NOMO-1 (cell line): ENCODE measurements around the gene CUEDC2.
A peak's percentile ranks its signal among the peaks of the same experiment; 100 is the strongest.

ENCODE experiments used
- DNase-seq, 2 experiments: peaks; one replicate each; lab custom pipeline; 2025; ENCODE audit not compliant: unreplicated experiment in 2 of 2; lab: John Stamatoyannopoulos, UW

The CUEDC2 gene

DNA sequence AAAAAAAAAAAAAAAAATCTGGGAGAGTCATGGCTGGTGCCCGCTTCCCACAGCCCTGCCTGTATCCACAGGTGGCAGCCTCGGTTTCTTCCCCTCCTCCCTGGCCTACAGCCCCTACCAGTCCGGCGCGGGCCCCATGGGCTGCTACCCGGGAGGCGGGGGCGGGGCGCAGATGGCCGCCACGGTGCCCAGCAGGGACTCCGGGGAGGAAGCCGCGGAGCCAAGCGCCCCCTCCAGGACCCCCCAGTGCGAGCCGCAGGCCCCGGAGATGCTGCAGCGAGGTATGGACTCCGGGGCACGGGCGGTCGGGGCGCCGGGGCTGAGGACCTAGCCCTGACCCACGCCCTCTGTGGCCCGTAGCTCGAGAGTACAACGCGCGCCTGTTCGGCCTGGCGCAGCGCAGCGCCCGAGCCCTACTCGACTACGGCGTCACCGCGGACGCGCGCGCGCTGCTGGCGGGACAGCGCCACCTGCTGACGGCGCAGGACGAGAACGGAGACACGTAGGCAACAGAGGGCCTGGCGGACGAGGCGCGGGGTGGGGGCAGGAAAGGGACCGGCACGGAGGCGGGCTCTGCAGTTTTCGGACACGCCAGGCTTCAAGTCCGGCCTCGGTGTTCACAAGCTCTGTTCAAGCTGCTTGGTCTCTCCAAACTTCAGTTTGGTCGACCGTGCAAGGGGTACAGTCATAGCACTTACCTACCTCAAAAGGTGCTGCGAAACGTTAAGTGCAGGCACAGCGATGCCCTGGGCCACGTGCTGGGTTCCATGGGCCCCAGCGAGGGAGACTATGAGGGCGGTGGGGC lies 33.0 kb downstream of the CUEDC2 start:
- DNase-seq: peak; percentile 85 to 91

DNA sequence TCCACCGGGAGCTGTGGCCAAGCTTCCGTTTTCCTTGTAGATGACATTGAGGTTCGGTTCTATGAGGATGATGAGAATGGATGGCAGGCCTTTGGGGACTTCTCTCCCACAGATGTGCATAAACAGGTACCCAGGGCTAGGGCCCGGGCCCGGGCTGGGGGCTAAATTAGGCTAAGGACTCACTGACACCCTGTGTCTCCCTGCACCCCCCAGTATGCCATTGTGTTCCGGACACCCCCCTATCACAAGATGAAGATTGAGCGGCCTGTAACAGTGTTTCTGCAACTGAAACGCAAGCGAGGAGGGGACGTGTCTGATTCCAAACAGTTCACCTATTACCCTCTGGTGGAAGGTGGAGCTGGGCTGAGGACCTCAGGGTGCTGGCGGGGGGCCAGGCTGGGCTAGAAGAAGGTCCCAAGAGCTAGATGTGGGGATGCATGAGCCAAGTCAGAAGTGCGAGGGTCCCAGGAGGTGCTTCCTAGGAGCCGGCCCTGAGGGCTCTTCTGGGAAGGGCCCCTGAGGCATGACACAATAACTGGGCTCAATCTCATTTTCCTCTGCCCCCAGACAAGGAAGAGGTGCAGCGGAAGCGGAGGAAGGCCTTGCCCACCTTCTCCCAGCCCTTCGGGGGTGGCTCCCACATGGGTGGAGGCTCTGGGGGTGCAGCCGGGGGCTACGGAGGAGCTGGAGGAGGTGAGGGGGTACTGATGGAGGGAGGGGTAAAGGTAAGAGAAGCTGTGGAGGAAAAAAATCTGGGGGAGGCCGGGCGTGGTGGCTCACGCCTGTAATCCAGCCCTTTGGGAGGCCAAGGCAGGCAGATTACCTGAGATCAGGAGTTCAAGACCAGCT lies 34.0 kb downstream of the CUEDC2 start:
- no peak for DNase-seq

DNA sequence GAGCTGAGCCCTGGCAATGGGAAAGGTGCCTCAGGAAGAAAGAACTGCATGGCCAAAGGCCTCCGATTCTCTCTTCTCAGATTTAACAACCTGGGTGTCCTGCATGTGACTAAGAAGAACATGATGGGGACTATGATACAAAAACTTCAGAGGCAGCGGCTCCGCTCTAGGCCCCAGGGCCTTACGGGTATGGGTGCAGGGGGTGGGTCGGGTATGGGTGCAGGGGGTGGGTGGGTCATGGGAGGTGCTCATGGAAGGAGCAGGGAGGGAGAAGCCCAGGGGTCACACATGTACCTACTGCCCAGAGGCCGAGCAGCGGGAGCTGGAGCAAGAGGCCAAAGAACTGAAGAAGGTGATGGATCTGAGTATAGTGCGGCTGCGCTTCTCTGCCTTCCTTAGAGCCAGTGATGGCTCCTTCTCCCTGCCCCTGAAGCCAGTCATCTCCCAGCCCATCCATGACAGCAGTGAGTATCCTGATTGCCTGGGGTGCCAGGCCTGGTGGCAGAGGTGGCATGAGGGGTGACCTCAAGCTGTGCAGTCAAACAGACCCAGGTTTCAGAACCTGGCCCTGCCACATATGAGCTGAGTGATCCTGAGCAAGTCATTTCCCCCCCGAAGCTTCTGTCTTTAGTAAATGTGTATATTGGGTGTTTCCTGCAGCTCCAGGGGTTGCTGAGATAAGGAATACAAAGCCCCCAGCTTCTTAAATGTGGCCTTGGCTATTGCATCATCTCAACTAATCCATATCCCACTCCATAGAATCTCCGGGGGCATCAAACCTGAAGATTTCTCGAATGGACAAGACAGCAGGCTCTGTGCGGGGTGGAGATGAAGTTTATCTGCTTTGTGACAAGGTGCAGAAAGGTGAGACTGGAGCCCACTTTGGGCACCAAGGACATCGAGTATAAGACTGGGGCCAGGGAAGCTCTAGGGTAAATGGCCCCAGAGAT lies 34.9 kb downstream of the CUEDC2 start:
- DNase-seq: no peak

DNA sequence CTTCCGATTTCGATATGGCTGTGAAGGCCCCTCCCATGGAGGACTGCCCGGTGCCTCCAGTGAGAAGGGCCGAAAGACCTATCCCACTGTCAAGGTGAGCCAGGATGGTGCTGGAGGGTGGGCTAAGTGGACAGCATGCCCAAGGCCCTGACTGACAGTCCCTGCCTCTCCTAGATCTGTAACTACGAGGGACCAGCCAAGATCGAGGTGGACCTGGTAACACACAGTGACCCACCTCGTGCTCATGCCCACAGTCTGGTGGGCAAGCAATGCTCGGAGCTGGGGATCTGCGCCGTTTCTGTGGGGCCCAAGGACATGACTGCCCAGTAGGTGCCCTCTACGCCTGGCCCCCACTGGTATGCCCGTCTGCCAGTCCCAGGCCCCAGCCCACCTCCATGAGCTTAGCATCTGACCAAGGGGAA lies 35.6 kb downstream of the CUEDC2 start:
- DNase-seq: no peak

DNA sequence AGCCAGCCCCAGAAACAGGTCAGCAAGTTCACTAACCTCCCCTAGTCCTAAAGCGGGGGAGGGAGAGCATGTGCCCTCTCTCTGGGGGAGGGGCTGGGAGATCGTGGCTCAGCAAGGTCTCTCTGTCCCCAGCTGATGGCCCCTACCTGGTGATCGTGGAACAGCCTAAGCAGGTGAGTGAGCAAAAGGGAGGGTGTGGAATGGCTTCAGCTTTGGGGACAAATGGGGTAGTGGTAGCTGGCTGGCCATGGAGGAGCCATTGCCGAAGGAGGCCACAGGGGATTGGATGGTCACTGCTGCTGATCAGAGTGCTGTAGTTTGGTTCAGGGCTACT lies 36.1 kb downstream of the CUEDC2 start:
- no peak for DNase-seq

DNA sequence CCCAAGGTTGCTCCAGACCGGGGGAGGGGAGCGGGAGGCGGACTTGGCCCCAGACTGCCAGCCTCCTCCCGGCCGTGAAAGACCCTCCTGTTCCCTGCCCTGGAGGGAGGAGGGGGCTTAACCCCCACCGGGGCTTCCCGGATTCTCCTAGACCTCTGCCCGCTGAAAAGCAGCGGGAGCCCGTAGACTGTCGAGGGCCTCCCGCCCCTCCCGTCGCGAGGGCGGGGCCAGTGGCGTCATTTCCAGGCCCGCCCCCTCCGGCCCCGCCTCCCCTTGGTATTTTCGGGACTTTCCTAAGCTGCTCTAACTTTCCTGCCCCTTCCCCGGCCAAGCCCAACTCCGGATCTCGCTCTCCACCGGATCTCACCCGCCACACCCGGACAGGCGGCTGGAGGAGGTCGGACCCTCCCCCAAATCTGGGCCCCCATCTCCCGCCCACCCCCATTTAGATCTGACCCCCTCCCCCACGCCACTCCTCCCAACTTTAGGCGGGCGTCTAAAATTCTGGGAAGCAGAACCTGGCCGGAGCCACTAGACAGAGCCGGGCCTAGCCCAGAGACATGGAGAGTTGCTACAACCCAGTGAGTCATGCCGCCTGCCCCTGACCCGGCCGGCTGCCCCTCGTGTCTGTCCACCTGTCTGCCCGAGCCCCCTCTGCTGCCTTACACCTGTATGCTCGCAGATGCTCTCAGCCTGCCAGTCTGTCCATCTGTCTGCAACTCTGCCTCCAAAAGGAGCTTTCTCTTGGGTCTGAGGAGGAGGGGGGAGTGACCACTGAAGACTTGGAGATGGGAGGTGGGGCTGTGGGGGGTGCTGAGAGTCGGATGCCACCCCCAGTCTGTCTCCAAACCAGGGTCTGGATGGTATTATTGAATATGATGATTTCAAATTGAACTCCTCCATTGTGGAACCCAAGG lies 36.7 kb downstream of the CUEDC2 start, which contains the start of gene NFKB2:
TSS of gene NFKB2 (plus strand) at position 306 of the 917 bp plus-strand sequence. CDS start at position 561, 255 bp downstream.
- DNase-seq: peak; percentile 53 to 66

DNA sequence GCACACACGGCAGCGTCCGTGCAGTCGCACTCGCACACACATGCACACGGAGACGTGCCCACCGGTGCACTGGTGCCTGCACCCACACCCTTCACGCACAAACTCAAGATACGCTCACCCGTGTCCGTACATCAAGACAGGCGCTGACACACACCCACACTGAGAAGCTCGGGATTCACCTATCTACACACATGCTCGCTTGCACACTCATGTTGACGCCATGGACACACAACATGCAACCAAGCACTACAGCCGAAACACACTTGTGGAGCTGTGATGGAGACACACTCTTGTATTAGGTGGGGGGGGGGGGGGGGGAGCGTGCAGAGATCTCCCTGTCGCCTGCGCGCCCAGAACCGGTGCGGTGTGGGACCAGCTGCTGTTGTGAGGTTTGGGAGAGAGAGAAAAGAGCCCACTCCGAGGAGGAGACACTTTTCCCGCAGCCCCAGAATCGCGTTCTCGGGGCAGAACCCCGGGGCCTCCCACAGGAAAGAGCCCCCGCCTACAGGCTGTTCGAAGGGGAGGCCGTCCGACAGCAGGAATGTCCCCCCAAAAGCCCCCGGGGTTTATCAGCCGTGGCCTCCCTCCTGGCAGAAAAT lies 37.5 kb downstream of the CUEDC2 start:
- peak in 1 of 2 experiments; percentile 41 for DNase-seq

DNA sequence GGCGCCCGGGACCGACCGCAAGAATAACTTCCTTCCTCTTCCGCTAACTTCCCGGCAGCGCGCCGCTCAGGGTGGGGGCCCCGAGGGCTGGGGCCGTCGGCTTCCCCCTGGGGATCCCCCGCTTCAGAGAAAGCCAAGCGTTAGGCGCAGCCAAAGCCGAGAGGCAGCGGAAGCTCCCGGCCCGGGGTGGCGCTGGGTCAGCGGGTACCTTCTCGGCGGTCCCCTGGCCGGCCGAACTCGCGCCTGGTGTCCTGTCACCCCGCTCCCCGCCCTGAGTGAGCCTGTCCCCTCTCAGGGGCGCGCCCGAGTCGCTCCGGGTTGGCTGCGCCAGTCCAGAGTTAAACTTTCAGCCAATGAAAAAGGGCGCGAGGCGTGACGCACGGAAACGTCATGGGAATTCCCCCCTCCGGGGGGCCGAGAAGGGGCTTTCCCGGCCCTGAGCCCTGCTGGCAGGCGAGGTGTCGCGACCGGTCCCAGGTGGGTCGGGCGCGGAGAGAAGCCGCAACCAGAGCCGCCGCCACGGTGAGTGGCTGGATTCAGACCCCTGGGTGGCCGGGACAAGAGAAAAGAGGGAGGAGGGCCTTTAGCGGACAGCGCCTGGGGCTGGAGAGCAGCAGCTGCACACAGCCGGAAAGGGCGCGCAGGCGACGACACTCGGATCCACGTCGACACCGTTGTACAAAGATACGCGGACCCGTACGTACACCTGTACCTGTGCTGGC lies 38.1 kb downstream of the CUEDC2 start:
- DNase-seq: peak; percentile 84 to 92

DNA sequence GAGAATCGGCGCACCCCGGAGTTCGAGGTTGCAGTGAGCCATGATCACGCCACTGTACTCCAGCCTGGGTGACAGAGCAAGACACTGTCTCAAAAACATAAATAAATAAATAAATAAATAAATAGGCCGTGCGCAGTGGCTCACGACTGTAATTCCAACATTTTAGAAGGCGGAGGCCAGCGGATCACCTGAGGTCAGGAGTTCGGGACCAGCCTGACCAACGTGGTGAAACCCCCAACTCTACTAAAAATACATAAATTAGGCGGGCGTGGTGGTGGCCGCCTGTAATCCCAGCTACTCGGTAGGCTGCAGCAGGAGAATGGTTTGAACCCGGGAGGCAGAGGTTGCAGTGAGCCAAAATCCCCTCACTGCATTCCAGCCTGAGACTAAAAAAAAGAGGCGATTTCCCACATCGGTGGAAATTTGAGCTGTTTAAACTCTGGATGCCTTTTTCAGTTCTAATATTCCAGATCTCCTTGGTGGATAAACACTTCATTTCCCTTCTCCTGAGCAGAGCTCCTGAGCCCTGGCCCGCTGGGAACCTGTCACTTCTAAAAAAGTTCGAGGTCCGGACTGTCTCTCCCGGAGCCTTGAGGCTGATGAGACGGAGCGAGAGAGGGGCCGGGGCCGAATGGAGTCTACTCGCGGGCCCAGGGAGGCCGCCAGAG lies 38.8 kb downstream of the CUEDC2 start:
- no peak for DNase-seq

DNA sequence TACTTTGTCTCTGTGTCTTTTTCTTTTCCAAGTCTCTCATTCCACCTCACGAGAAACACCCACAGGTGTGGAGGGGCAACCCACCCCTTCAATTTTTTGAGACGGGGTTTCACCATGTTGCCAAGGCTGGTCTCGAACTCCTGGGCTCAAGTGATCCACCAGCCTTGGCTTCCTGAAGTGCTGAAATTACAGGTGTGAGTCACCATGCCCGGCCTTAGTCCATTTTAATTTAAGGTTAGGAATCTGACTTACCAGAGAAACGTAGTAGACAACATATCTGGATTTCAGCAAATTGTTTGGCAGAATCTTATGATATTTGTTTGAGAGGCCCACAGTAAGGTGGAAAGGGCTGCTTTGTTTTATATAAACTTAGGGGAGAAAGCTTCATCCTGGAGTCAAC lies 40.1 kb downstream of the CUEDC2 start:
- DNase-seq: no peak

DNA sequence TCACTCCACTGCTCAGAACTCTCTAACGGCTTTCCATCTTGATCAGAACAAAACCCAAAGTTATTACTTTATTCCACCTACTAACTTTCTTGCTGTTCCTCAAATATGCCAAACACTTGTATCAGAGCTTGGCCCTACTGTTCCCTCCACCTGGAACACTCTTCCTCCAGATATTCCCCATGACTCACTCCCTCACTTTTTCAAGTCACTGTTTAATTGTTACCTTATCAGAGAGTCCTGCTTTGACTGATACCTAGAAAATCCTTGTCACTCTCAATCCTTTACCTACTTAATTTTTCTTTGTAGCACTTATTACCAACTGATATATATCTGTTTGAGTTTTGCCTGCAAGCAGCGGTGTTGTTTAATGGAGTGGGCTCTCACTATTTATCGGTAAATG lies 42.5 kb downstream of the CUEDC2 start:
- DNase-seq: no peak

DNA sequence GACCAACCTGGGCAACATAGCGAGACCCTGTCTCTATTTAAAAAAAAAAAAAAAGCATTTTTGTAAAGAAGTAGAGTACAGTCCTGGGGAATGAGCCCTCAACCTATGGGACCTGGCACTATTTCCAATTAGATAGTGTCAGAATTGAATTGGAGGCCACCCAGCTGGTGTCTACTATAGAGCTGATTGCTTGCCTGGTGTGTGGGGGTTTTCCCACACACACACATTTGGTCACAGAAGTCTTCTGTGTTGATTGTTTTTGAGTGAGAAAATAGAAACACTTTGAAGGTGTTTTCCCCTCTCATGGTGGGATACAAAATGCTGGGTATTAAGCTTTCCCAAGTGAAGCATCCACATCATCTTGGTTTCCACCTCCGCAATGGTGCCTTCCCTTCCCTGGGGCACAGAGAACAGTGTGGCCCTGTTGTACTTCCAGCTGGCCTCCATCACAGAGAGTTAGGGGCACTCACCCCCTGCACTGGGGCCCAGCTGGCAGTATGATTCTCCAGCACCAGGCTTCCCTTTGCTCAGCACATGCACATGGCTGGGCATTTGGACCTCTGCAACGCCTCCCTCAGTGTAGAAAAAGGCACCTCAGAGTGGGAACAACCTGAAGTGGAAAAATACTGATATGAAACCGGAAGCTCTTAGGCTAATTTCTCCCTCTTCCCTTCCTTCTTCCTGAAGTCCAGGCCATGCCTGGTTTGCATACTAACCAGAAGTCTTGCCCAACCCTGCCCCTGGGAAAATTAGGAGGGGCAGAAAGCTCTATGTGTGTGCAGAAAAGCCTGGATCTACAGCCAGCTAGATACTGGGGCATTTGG lies 47.6 kb downstream of the CUEDC2 start:
- DNase-seq: no peak

DNA sequence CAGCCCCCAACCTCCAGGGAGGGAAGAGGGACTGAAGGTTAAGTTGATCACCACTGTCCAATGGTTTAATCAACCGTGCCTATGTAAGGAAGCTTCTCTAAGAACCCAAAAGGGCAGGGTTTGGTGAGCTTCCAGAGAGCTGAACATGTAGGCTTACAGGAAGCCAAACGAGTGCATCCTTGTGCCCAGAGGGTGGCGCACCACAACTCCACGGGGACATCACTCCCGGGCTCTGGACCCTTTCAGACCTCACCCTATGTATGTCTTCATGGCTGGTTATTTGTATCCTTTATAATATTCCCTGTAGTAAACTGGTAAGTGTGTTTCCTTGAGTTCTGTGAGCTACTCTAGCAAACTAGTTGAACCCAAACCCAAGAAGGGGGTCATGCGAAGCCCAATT lies 48.3 kb downstream of the CUEDC2 start:
- DNase-seq: no peak

DNA sequence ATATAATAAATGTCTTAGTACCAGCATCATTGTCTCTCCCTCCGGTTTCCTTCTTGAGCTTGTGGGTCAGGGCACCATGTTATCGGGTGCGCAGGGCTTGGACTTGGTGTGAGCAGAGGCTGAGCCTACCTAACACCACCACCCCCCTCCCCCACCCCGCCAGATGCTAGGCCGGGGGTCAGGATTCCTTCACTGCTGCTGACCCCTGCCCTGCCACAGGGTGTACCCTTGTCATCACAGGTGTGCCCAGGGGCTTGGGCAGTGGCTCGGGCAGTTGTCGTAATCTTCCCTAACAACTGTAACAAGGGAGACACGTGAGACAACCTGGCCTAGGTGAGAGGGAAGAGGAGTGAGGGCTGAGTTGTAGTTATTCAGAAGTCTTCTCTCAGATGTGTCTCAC lies 49.5 kb downstream of the CUEDC2 start:
- no peak for DNase-seq

DNA sequence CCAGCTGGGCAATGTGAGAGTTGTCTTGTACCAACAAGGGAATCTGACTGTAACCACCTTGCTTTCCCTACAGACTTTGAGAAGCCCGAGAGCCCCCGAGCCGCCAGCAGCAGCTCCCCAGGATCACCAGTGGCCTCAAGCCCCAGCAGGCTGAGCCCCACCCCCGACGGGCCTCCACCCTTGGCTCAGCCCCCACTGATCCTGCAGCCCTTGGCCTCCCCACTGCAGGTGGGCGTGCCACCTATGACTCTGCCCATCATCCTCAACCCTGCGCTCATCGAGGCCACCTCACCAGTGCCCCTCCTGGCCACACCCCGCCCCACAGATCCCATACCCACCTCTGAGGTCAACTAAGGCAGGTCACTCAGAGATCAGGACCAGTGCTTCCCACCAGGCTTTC lies 50.4 kb downstream of the CUEDC2 start:
- DNase-seq: no peak

DNA sequence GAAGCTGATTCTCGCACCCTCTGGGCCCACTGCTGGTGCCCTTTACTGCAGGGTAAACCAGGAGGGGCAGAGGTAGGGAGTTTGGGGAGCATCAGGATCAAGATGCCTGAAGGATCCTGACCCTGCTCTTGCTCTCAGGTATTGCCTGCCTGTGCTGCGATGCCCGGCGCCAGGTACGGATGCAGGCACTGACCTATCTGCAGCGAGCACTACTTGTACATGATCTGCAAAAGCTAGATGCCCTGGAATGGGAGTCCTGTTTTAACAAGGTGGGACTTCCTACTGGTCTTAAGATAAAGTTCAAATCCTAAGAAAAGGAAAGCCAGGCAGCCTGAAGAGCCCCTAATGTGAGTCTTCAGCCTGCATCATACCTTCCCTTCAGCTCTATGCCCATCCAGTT lies 53.0 kb downstream of the CUEDC2 start:
- DNase-seq: no peak

DNA sequence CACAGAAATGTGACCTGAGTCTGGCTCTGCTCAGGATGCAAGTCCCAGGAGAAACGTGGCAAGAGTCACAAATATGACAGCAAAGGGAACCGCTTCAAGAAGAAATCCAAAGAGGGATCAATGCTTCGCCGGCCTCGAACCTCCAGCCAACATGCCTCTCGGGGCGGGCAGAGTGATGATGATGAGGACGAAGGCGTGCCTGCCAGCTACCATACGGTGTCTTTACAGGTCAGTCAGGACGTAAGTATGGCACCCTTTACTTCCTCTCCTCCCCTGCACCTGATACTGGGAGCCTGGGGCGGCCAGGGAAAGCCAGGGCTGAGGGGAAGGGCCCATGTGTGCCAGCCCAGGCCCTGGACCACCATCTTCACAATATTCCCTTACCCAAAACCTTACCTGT lies 55.5 kb downstream of the CUEDC2 start:
- DNase-seq: no peak
